ENCODE measurements around the gene PLEKHA8. TPM values are rescaled to one million over a fixed set of nuclear protein-coding genes. Genes with fewer than 3 reads are reported as not detected.

Gene PLEKHA8
- total and polyA plus RNA-seq, 8 donors = 2.2 to 18.5 (median 6.0) TPM

DNA sequence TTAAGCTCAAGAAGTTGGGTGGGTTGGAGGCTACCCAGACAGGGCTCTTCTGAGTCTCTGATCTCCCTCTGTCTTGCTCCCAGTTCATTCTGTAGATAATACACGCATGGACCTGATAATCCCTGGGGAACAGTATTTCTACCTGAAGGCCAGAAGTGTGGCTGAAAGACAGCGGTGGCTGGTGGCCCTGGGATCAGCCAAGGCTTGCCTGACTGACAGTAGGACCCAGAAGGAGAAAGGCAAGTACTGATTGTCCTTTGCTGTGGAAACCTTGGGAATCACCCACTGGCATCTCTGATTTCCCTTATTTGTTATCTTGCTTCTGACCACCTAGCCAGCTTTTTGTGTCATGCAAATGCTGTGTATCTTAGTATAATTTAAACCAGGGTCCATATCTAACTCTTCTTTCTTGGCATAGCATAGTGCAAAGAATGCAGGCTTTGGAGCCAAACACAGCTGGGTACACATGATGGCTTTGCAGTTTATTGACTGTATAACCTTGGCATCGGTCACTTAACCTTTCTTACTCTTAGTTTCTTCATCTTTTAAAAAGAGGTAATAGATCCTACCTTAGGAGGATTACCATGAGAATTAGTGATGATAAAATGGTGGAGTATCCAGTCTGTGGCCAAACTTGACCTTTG lies 18.0 kb downstream of the PLEKHA8 start:
- TF ChIP-seq POLR2A (IDR thresholded peaks at IDR 0.05) = no peak
- peak in 1 of 3 donors; percentile 3 for TF ChIP-seq POLR2AphosphoS5 (IDR thresholded peaks at IDR 0.05)
- 50 to 74% (median 61%) methylated on average over 3 of the region's 3 CpGs for WGBS, 5 donors
- intact Hi-C loops (cut with DNase I; ENCODE audit: low total_unique reads) = no loop called here
- no peaks in the 10 kb centered on the region for H3K27me3 ChIP-seq
- peaks cover 5 to 59% (median 49%) of the 10 kb centered on the region in 4 donors for H3K36me3 ChIP-seq
- H3K27ac ChIP-seq = no peak overlapping the region
- H3K4me1 ChIP-seq = peaks cover 0 to 20% (median 5%) of the 10 kb centered on the region in 4 donors
- H3K4me3 ChIP-seq = no peak overlapping the region
- no peak for DNase-seq
- no peaks in the 10 kb centered on the region for H3K9me3 ChIP-seq

DNA sequence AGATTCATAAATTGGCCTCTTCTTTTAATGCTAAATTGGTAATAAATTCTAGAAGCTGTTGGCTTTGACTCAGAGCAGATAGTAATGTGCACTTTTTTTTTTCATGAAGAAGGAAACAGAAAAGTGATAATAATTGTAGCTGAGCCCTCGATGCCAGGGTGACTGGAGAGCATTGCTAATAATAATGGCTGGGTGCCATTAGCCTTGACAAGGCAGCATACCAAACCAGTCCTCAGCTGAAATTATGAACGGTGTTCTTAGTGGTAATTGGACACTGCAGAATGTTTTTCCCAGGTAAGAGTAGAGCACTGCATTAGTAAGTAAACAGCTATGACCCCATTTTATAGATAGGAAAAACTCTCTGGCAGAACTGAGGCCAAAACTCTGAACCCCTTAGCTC lies 18.9 kb downstream of the PLEKHA8 start:
- H3K4me1 ChIP-seq = peaks cover 0 to 20% (median 3%) of the 10 kb centered on the region in 4 donors
- no peak for DNase-seq
- no peak overlapping the region for H3K27ac ChIP-seq
- H3K36me3 ChIP-seq = peaks cover 11 to 65% (median 55%) of the 10 kb centered on the region in 4 donors
- H3K4me3 ChIP-seq = no peak overlapping the region
- intact Hi-C loops (cut with DNase I; ENCODE audit: low total_unique reads) = no loop called here
- H3K27me3 ChIP-seq = no peaks in the 10 kb centered on the region
- TF ChIP-seq, protein P1, sequence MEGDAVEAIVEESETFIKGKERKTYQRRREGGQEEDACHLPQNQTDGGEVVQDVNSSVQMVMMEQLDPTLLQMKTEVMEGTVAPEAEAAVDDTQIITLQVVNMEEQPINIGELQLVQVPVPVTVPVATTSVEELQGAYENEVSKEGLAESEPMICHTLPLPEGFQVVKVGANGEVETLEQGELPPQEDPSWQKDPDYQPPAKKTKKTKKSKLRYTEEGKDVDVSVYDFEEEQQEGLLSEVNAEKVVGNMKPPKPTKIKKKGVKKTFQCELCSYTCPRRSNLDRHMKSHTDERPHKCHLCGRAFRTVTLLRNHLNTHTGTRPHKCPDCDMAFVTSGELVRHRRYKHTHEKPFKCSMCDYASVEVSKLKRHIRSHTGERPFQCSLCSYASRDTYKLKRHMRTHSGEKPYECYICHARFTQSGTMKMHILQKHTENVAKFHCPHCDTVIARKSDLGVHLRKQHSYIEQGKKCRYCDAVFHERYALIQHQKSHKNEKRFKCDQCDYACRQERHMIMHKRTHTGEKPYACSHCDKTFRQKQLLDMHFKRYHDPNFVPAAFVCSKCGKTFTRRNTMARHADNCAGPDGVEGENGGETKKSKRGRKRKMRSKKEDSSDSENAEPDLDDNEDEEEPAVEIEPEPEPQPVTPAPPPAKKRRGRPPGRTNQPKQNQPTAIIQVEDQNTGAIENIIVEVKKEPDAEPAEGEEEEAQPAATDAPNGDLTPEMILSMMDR (IDR thresholded peaks at IDR 0.05) = no peak
- TF ChIP-seq POLR2A (IDR thresholded peaks at IDR 0.05) (no peak), POLR2AphosphoS5 (IDR thresholded peaks at IDR 0.05) (no peak), EP300 (IDR thresholded peaks at IDR 0.05) (no peak)
- H3K9me3 ChIP-seq = no peaks in the 10 kb centered on the region
- WGBS, 5 donors = 38 to 59% (median 43%) methylated on average over 2 of the region's 2 CpGs

DNA sequence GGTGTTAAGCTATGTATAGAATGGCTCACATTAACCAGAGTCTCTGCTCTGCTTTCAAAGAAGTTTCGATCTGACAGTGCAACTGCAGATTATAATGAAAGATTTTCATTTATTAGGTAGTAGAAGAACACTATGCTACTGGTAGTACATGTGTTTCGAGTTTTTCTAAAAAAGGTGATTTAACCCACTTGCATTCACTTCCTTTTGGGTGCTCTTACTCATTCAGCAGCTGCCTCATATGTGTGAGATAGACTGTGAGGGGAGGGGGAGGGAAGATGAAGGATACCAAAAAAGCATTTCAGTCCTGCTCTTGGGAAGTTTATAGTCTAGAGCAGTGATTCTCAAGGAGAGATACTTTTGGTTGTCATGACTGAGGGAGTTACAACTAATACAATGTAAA lies 20.4 kb downstream of the PLEKHA8 start:
- H3K36me3 ChIP-seq = peaks cover 11 to 80% (median 67%) of the 10 kb centered on the region in 4 donors
- H3K4me3 ChIP-seq = no peak overlapping the region
- no peak overlapping the region for H3K27ac ChIP-seq
- intact Hi-C loops (cut with DNase I; ENCODE audit: low total_unique reads) = no loop called here
- WGBS, 5 donors = 88 to 95% (median 93%) methylated on average over 2 of the region's 2 CpGs
- peaks cover 0 to 15% (median 3%) of the 10 kb centered on the region in 4 donors for H3K4me1 ChIP-seq
- no peak for DNase-seq
- TF ChIP-seq, protein P1 (IDR thresholded peaks at IDR 0.05) = no peak
- TF ChIP-seq POLR2A (IDR thresholded peaks at IDR 0.05) (no peak), POLR2AphosphoS5 (IDR thresholded peaks at IDR 0.05) (no peak), EP300 (IDR thresholded peaks at IDR 0.05) (no peak)
- no peaks in the 10 kb centered on the region for H3K27me3 ChIP-seq
- H3K9me3 ChIP-seq = no peaks in the 10 kb centered on the region

DNA sequence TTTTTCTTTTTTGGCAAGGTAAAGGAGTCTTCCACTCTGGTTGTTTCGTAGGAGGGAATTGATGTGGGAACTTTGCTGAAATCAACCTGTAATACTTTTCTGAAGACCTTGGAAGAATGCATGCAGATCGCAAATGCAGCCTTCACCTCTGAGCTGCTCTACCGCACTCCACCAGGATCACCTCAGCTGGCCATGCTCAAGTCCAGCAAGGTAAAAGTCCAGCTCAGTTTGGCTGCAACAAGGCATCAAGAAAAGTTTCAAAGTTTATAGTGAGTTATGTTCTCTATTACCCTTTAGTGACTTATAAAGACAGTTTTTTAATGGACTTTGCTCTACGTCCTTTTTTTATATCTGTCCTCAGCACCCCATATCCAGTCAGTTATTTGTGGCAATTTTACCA lies 21.0 kb downstream of the PLEKHA8 start:
- DNase-seq = no peak
- H3K27me3 ChIP-seq = no peaks in the 10 kb centered on the region
- H3K36me3 ChIP-seq = peaks cover 11 to 86% (median 73%) of the 10 kb centered on the region in 4 donors
- intact Hi-C loops (cut with DNase I; ENCODE audit: low total_unique reads) = no loop called here
- WGBS, 5 donors = 90 to 96% (median 95%) methylated on average over 4 of the region's 4 CpGs
- TF ChIP-seq POLR2AphosphoS5 (IDR thresholded peaks at IDR 0.05) (no peak), POLR2A (IDR thresholded peaks at IDR 0.05) (no peak), EP300 (IDR thresholded peaks at IDR 0.05) (no peak)
- TF ChIP-seq, protein P1 (IDR thresholded peaks at IDR 0.05) = no peak
- no peak overlapping the region for H3K27ac ChIP-seq
- no peaks in the 10 kb centered on the region for H3K9me3 ChIP-seq
- H3K4me3 ChIP-seq = no peak overlapping the region
- peaks cover 0 to 15% (median 3%) of the 10 kb centered on the region in 4 donors for H3K4me1 ChIP-seq

DNA sequence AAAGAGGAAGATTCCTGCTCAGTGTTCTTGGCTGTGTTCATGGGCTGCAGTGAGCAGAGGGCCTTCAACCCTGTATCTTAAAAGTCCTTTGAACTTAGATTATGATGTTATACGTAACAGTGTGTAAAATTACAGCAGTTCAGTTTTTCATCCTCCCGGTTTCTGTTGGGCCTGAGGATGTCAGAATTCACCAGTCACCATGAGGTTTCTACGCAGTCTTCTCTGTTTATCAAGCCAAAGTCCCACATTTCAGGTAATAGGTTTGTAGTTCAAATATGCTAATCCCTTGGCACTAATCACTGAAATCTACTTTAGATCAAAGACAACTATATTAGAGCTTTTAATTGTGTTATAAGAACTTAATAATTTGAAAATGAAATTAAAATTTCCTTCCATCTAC lies 24.9 kb downstream of the PLEKHA8 start:
- Histone ChIP-seq H3K4me1 (no peaks in the 10 kb centered on the region), H3K27me3 (no peaks in the 10 kb centered on the region), H3K9me3 (no peaks in the 10 kb centered on the region), H3K4me3 (no peak overlapping the region), H3K27ac (no peak overlapping the region), H3K36me3 (peaks cover 19 to 76% (median 65%) of the 10 kb centered on the region in 4 donors)
- TF ChIP-seq, protein P1 (IDR thresholded peaks at IDR 0.05) = no peak
- TF ChIP-seq POLR2AphosphoS5 (IDR thresholded peaks at IDR 0.05) (no peak), EP300 (IDR thresholded peaks at IDR 0.05) (no peak), POLR2A (IDR thresholded peaks at IDR 0.05) (no peak)
- 93 to 99% (median 97%) methylated on average over 3 of the region's 3 CpGs for WGBS, 5 donors
- DNase-seq = no peak
- intact Hi-C loops (cut with DNase I; ENCODE audit: low total_unique reads) = no loop called here
